ENCODE data around the gene HK1. TPM values are rescaled to one million over a fixed set of nuclear protein-coding genes. Genes with fewer than 3 reads are reported as not detected.
A peak's percentile ranks its signal among the peaks of the same experiment; 100 is the strongest.

Gene HK1
- total RNA-seq, 3 donors from 2014 or later = 51.2 to 63.4 (median 57.4) TPM

GRCh38 chr10:69359594-69359993 is 81.3 kb downstream of the HK1 start:
- intact Hi-C loops (cut with DNase I; ENCODE audit: low total_unique reads) = no loop called here
- TF ChIP-seq POLR2A (IDR thresholded peaks at IDR 0.05) = no peak
- no peak for TF ChIP-seq POLR2AphosphoS5 (IDR thresholded peaks at IDR 0.05)
- TF ChIP-seq CTCF (IDR thresholded peaks at IDR 0.05) = no peak
- no peaks in the 10 kb centered on the region for H3K9me3 ChIP-seq
- DNase-seq (ENCODE audit: low spot score in 2 of 2) = no peak
- no peak overlapping the region for H3K4me3 ChIP-seq
- peak overlapping the region; percentile 64 to 81 for H3K27ac ChIP-seq
- peaks cover 6 to 21% of the 10 kb centered on the region in 2 donors for H3K4me1 ChIP-seq
- no peaks in the 10 kb centered on the region for H3K36me3 ChIP-seq
- no peaks in the 10 kb centered on the region for H3K27me3 ChIP-seq

- no peak for TF ChIP-seq CTCF (IDR thresholded peaks at IDR 0.05)
- TF ChIP-seq POLR2AphosphoS5 (IDR thresholded peaks at IDR 0.05) = peak in 1 of 3 donors; percentile 73
- Histone ChIP-seq H3K9me3 (no peaks in the 10 kb centered on the region), H3K4me3 (peak overlapping the region in 1 of 3 donors; percentile 1), H3K4me1 (peaks cover 6 to 21% of the 10 kb centered on the region in 2 donors), H3K27ac (peak overlapping the region; percentile 64 to 81), H3K36me3 (no peaks in the 10 kb centered on the region), H3K27me3 (no peaks in the 10 kb centered on the region)
- intact Hi-C loops (cut with DNase I; ENCODE audit: low total_unique reads) = no loop called here
- peak; percentile 86 to 87 for DNase-seq (ENCODE audit: low spot score in 2 of 2)
Observed at GRCh38 chr10:69360485-69361302, 82.4 kb downstream of the HK1 start.

- Histone ChIP-seq H3K27me3 (no peaks in the 10 kb centered on the region), H3K4me1 (peaks cover 6 to 21% of the 10 kb centered on the region in 2 donors), H3K36me3 (no peaks in the 10 kb centered on the region), H3K27ac (peak overlapping the region; percentile 64 to 81), H3K4me3 (peak overlapping the region in 1 of 3 donors; percentile 1), H3K9me3 (no peaks in the 10 kb centered on the region)
- DNase-seq (ENCODE audit: low spot score in 2 of 2) = no peak
- intact Hi-C loops (cut with DNase I; ENCODE audit: low total_unique reads) = no loop called here
- TF ChIP-seq CTCF (IDR thresholded peaks at IDR 0.05) (no peak), POLR2A (IDR thresholded peaks at IDR 0.05) (no peak), POLR2AphosphoS5 (IDR thresholded peaks at IDR 0.05) (no peak)
Observed at GRCh38 chr10:69361303-69361614, 83.0 kb downstream of the HK1 start.

GRCh38 chr10:69362471-69362954 is 84.2 kb downstream of the HK1 start:
- H3K27ac ChIP-seq = peak overlapping the region; percentile 76 to 81
- H3K9me3 ChIP-seq = no peaks in the 10 kb centered on the region
- H3K36me3 ChIP-seq = no peaks in the 10 kb centered on the region
- peaks cover 6 to 21% of the 10 kb centered on the region in 2 donors for H3K4me1 ChIP-seq
- intact Hi-C loops (cut with DNase I; ENCODE audit: low total_unique reads) = no loop called here
- H3K27me3 ChIP-seq = no peaks in the 10 kb centered on the region
- TF ChIP-seq POLR2AphosphoS5 (IDR thresholded peaks at IDR 0.05) (peak in 1 of 3 donors; percentile 20), POLR2A (IDR thresholded peaks at IDR 0.05) (no peak)
- H3K4me3 ChIP-seq = no peak overlapping the region
- DNase-seq (ENCODE audit: low spot score in 2 of 2) = peak; percentile 68 to 75

- Histone ChIP-seq H3K4me3 (no peak overlapping the region), H3K9me3 (no peaks in the 10 kb centered on the region), H3K36me3 (no peaks in the 10 kb centered on the region), H3K27me3 (no peaks in the 10 kb centered on the region), H3K27ac (peak overlapping the region; percentile 76 to 81), H3K4me1 (peaks cover 6 to 21% of the 10 kb centered on the region in 2 donors)
- intact Hi-C loops (cut with DNase I; ENCODE audit: low total_unique reads) = no loop called here
- DNase-seq (ENCODE audit: low spot score in 2 of 2) = no peak
- TF ChIP-seq POLR2A (IDR thresholded peaks at IDR 0.05) (no peak), POLR2AphosphoS5 (IDR thresholded peaks at IDR 0.05) (no peak), CTCF (IDR thresholded peaks at IDR 0.05) (no peak)
Observed at GRCh38 chr10:69363666-69364065, 85.4 kb downstream of the HK1 start.

Measured in breast epithelium (tissue), 4 donors.